Adrenal gland (tissue), 5 donors: ENCODE measurements around the gene PRKCA.

Source experiments
- CTCF ChIP-seq, 6 experiments: fragments of 450-650 bp in 4 of 6; fragments of 200-600 bp in 2 of 6; sonication (generic) in 1 of 6; IDR thresholded peaks; 1 replicate in 5 of 6; 2 replicates in 1 of 6; pipeline versions ENCODE4 v1.5.1 to v1.8.0; 2016 to 2021; ENCODE audit warnings: antibody characterized with exemption in 6 of 6, mild to moderate bottlenecking in 2 of 6, moderate library complexity in 1 of 6
- POLR2A ChIP-seq, 2 donors: fragments of 450-650 bp; IDR thresholded peaks; one replicate each; pipeline ENCODE4 v1.6.1; 2017; ENCODE audit warnings: antibody characterized with exemption in 2 of 2, mild to moderate bottlenecking in 2 of 2, moderate library complexity in 1 of 2
- donor health status: DM: no; HTN: no; CAD: no.

GRCh38 chr17:66748578-66748977 lies 446.2 kb downstream of the PRKCA start:
- TF ChIP-seq CTCF (IDR thresholded peaks at IDR 0.05) = no peak
- no peak for TF ChIP-seq POLR2A (IDR thresholded peaks at IDR 0.05)
